Measurements from ENCODE around the gene CYB561A3.

The CYB561A3 gene

GRCh38 chr11:61343792-61344745 is 17.6 kb downstream of the CYB561A3 start:
- no peak for DNase-seq

- no peak for DNase-seq
These were observed 19.4 kb downstream of the CYB561A3 start for GRCh38 chr11:61342207-61342803.

GRCh38 chr11:61341706-61342105 is 20.0 kb downstream of the CYB561A3 start:
- no peak for DNase-seq

- no peak for DNase-seq
These were observed 20.7 kb downstream of the CYB561A3 start for GRCh38 chr11:61340979-61341378.

- DNase-seq, result no peak
These were observed 22.2 kb downstream of the CYB561A3 start for GRCh38 chr11:61339490-61339878.

- no peak for DNase-seq
These were observed 22.7 kb downstream of the CYB561A3 start for GRCh38 chr11:61338783-61339489.

- DNase-seq, result no peak
These were observed 23.8 kb downstream of the CYB561A3 start for GRCh38 chr11:61337706-61338470.

GRCh38 chr11:61336171-61336935 is 25.3 kb downstream of the CYB561A3 start:
- peak; percentile 65 for DNase-seq

GRCh38 chr11:61335355-61335710 is 26.3 kb downstream of the CYB561A3 start:
- no peak for DNase-seq

- no peak for DNase-seq
These were observed 27.0 kb downstream of the CYB561A3 start for GRCh38 chr11:61334434-61335354.

GRCh38 chr11:61333550-61334433 is 27.9 kb downstream of the CYB561A3 start:
- peak; percentile 47 for DNase-seq

- DNase-seq, result peak; percentile 95
These were observed 28.7 kb downstream of the CYB561A3 start, which contains the start of the genes DDB1 and TKFC for GRCh38 chr11:61332797-61333549. DDB1 (minus strand) TSS chr11:61333105; CDS start chr11:61332968, 137 bp downstream. TKFC (plus strand) TSS chr11:61333228; CDS start chr11:61334729, 1,501 bp downstream.

GRCh38 chr11:61332281-61332796 is 29.3 kb downstream of the CYB561A3 start:
- no peak for DNase-seq

GRCh38 chr11:61331651-61332050 is 30.0 kb downstream of the CYB561A3 start:
- no peak for DNase-seq

GRCh38 chr11:61329871-61330270 is 31.8 kb downstream of the CYB561A3 start:
- DNase-seq, result no peak

- DNase-seq, result no peak
These were observed 33.3 kb downstream of the CYB561A3 start for GRCh38 chr11:61328351-61328750.

- DNase-seq, result no peak
These were observed 34.0 kb downstream of the CYB561A3 start for GRCh38 chr11:61327669-61328071.

- DNase-seq, result no peak
These were observed 35.9 kb downstream of the CYB561A3 start for GRCh38 chr11:61325649-61326414.
